GM23338 (cell line): ENCODE measurements around the gene RIOX2. TPM values are rescaled to one million over a fixed set of nuclear protein-coding genes. Genes with fewer than 3 reads are reported as not detected.

Experiments used
- ATAC-seq: fragments of 200-7000 bp; cut with Tn5 transposase; 3 replicates; pipeline ENCODE4 v1.9.1; 2020
- DNase-seq: peaks from one replicate; pipeline ENCODE4 v3.0.0-alpha.2; 2015; ENCODE audit warnings: low spot score
- H2AFZ ChIP-seq: fragments of 200-600 bp; sonication (generic); 2 replicates; pipeline ENCODE4 v1.8.0; 2016; ENCODE audit warnings: antibody characterized with exemption, mild to moderate bottlenecking, moderate library complexity
- H3F3A ChIP-seq: fragments of 200-600 bp; sonication (generic); replicated peaks from 2 replicates; pipeline ENCODE4 v1.8.0; 2017; ENCODE audit warnings: antibody characterized with exemption, mixed run types, low read depth
- H3K27ac ChIP-seq: fragments of 200-600 bp; sonication (generic); 2 replicates; pipeline ENCODE4 v1.6.1; 2016; ENCODE audit warnings: low read depth
- H3K27me3 ChIP-seq: fragments of 200-600 bp; sonication (generic); 2 replicates; pipeline ENCODE4 v1.8.0; 2016; ENCODE audit warnings: mild to moderate bottlenecking, mixed run types, moderate library complexity; ENCODE audit not compliant: insufficient read depth
- H3K36me3 ChIP-seq: fragments of 200-600 bp; sonication (generic); 2 replicates; pipeline ENCODE4 v1.8.0; 2016; ENCODE audit warnings: mild to moderate bottlenecking; ENCODE audit not compliant: insufficient read depth
- H3K4me1 ChIP-seq: fragments of 200-600 bp; sonication (generic); 2 replicates; pipeline ENCODE4 v1.8.0; 2016; ENCODE audit warnings: mild to moderate bottlenecking, moderate library complexity; ENCODE audit not compliant: insufficient read depth
- H3K4me2 ChIP-seq: fragments of 200-600 bp; sonication (generic); 2 replicates; pipeline ENCODE4 v1.7.1; 2017; ENCODE audit warnings: mixed run types
- H3K4me3 ChIP-seq: fragments of 200-600 bp; sonication (generic); 2 replicates; pipeline ENCODE4 v1.6.1; 2016; ENCODE audit warnings: mixed run types
- H3K79me2 ChIP-seq: fragments of 200-600 bp; sonication (generic); replicated peaks from 2 replicates; pipeline ENCODE4 v1.8.0; 2017; ENCODE audit warnings: mild to moderate bottlenecking; ENCODE audit not compliant: insufficient read depth
- H3K9me2 ChIP-seq: fragments of 200-600 bp; sonication (generic); 2 replicates; pipeline ENCODE4 v1.8.0; 2017; ENCODE audit not compliant: insufficient read depth
- H4K20me1 ChIP-seq: fragments of 200-600 bp; sonication (generic); replicated peaks from 2 replicates; pipeline ENCODE4 v1.8.0; 2017; ENCODE audit warnings: mild to moderate bottlenecking; ENCODE audit not compliant: insufficient read depth
- H3K27ac Mint-ChIP-seq: 2 replicates; pipeline ENCODE4 v1.8.0; 2020; ENCODE audit warnings: inconsistent platforms, mild to moderate bottlenecking, moderate library complexity, mixed read lengths
- H3K27me3 Mint-ChIP-seq: 3 replicates; pipeline ENCODE4 v1.8.0; 2022; ENCODE audit warnings: low read depth, mild to moderate bottlenecking, moderate library complexity, mixed read lengths, inconsistent platforms; ENCODE audit not compliant: insufficient read depth, poor library complexity
- H3K36me3 Mint-ChIP-seq: 3 replicates; pipeline ENCODE4 v1.8.0; 2021; ENCODE audit warnings: low read depth, mild to moderate bottlenecking, inconsistent platforms, moderate library complexity, mixed read lengths
- H3K4me1 Mint-ChIP-seq: 3 replicates; pipeline ENCODE4 v1.8.0; 2020; ENCODE audit warnings: mild to moderate bottlenecking, inconsistent platforms, mixed read lengths
- H3K4me3 Mint-ChIP-seq: 3 replicates; pipeline ENCODE4 v1.8.0; 2021; ENCODE audit warnings: moderate library complexity, mild to moderate bottlenecking, inconsistent platforms, mixed read lengths
- H3K9me3 Mint-ChIP-seq: 3 replicates; pipeline ENCODE4 v1.8.0; 2020; ENCODE audit warnings: moderate library complexity, mild to moderate bottlenecking, inconsistent platforms, mixed read lengths
- CREB1 ChIP-seq: fragments of 250-450 bp; sonication (Bioruptor Pico); IDR thresholded peaks from 2 replicates; pipeline ENCODE4 v1.5.0; 2020; ENCODE audit warnings: low read depth, mild to moderate bottlenecking, moderate library complexity
- CTCF ChIP-seq, 2 experiments: fragments of 200-600 bp in 1 of 2; sonication (generic) in 1 of 2; conservative IDR thresholded peaks; 2 replicates each; pipeline versions ENCODE4 v1.5.1 to v1.6.1; 2016 to 2017; ENCODE audit warnings: antibody characterized with exemption in 2 of 2, low read depth in 2 of 2, mild to moderate bottlenecking in 2 of 2, moderate library complexity in 1 of 2
- ETS1 ChIP-seq: IDR thresholded peaks from 2 replicates; pipeline ENCODE4 v1.6.1; 2016; ENCODE audit warnings: antibody characterized with exemption
- EZH2 ChIP-seq: fragments of 200-600 bp; sonication (generic); IDR thresholded peaks from one replicate; pipeline ENCODE4 v1.8.0; 2017; ENCODE audit warnings: antibody characterized with exemption, mild to moderate bottlenecking, low read depth; ENCODE audit not compliant: unreplicated experiment
- EZH2phosphoT487 ChIP-seq: fragments of 200-600 bp; sonication (generic); IDR thresholded peaks from one replicate; pipeline ENCODE4 v1.8.1; 2018; ENCODE audit warnings: antibody characterized with exemption; ENCODE audit not compliant: unreplicated experiment
- JUNB ChIP-seq: IDR thresholded peaks from one replicate; pipeline ENCODE4 v1.6.1; 2016; ENCODE audit warnings: antibody characterized with exemption; ENCODE audit not compliant: unreplicated experiment
- NANOG ChIP-seq: IDR thresholded peaks from 2 replicates; pipeline ENCODE4 v1.6.1; 2016; ENCODE audit warnings: antibody characterized with exemption, borderline replicate concordance
- POLR2AphosphoS5 ChIP-seq: IDR thresholded peaks from 2 replicates; pipeline ENCODE4 v1.6.1; 2016; ENCODE audit warnings: antibody characterized with exemption, low read depth
- REST ChIP-seq: IDR thresholded peaks from one replicate; pipeline ENCODE4 v1.6.1; 2018; ENCODE audit warnings: antibody characterized with exemption; ENCODE audit not compliant: unreplicated experiment
- STAT1 ChIP-seq: IDR thresholded peaks from one replicate; pipeline ENCODE4 v1.6.1; 2016; ENCODE audit warnings: antibody characterized with exemption; ENCODE audit not compliant: unreplicated experiment
- ZNF114 ChIP-seq: fragments of 250-450 bp; sonication (Bioruptor Pico); IDR thresholded peaks from 2 replicates; pipeline ENCODE4 v1.5.0; 2020; ENCODE audit warnings: mild to moderate bottlenecking, moderate library complexity
- ZNF331 ChIP-seq: fragments of 250-450 bp; sonication (Bioruptor Pico); IDR thresholded peaks from 2 replicates; pipeline ENCODE4 v1.5.0; 2020; ENCODE audit warnings: low read depth, mild to moderate bottlenecking, moderate library complexity
- polyA plus RNA-seq: library from polyadenylated mRNA; unstranded; fragments of >200 nt; fragmentation: Nextera tagmentation; extraction: Ambion mirVana; gene quantifications from 2 replicates; pipeline ENCODE4 v1.2.1, GENCODE V29; 2016
- total RNA-seq: library from RNA; depleted of rRNA; stranded (reverse); fragments of >200 nt; shearing (Covaris generic); gene quantifications from 2 replicates; pipeline ENCODE4 v1.2.3, GENCODE V29; 2014
- TF ChIP-seq, protein P1 (sequence below): fragments of 250-450 bp; sonication (Bioruptor Pico); IDR thresholded peaks from 2 replicates; pipeline ENCODE4 v1.5.0; 2020; ENCODE audit warnings: mild to moderate bottlenecking, moderate library complexity

Gene RIOX2
- total and polyA plus RNA-seq, 2 experiments from 2014 or later = 9.0 to 10.7 TPM

DNA sequence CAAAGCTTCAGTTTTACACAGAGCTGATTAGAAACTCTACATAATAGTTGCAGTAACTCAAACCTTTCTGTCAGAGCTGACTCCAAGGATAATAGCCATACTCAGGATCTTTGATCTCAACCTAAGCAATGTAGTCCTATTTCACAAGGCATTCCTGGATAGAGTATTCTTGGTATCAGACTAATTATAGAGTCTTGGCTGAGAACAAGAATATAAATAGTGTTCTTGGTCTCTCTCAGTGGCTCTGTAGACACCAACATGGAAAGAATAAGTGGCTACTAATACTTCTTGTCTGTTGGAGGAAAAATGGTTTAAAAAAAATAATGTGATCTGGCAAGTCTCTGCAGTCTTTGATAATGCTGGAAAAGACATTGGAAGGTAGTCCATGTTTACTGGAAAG is 55.7 kb downstream of the RIOX2 start:
- 0 out of 3 replicates have a peak, but pooled peaks cover under 1% of the 10 kb centered on the region for H3K4me1 Mint-ChIP-seq
- H3K27ac ChIP-seq = no peak overlapping the region
- no peak overlapping the region for H3K4me3 Mint-ChIP-seq
- no peaks in the 10 kb centered on the region for H3K9me2 ChIP-seq
- no peak overlapping the region for H3K4me3 ChIP-seq
- no peak overlapping the region for H2AFZ ChIP-seq
- no peak overlapping the region for H3K4me2 ChIP-seq
- H3K27me3 Mint-ChIP-seq = no peaks in the 10 kb centered on the region
- ATAC-seq (no peak), DNase-seq (no peak)
- TF ChIP-seq CREB1 (no peak), POLR2AphosphoS5 (no peak), JUNB (no peak), EZH2 (no peak), ZNF114 (CRISPR knock-in tag) (no peak), REST (no peak), NANOG (no peak), CTCF (conservative IDR thresholded peaks at IDR 0.05; ENCODE audit: low read depth in 2 of 2) (no peak), ZNF331 (CRISPR knock-in tag) (no peak), EZH2phosphoT487 (no peak), STAT1 (no peak), ETS1 (no peak)
- TF ChIP-seq, protein P1, sequence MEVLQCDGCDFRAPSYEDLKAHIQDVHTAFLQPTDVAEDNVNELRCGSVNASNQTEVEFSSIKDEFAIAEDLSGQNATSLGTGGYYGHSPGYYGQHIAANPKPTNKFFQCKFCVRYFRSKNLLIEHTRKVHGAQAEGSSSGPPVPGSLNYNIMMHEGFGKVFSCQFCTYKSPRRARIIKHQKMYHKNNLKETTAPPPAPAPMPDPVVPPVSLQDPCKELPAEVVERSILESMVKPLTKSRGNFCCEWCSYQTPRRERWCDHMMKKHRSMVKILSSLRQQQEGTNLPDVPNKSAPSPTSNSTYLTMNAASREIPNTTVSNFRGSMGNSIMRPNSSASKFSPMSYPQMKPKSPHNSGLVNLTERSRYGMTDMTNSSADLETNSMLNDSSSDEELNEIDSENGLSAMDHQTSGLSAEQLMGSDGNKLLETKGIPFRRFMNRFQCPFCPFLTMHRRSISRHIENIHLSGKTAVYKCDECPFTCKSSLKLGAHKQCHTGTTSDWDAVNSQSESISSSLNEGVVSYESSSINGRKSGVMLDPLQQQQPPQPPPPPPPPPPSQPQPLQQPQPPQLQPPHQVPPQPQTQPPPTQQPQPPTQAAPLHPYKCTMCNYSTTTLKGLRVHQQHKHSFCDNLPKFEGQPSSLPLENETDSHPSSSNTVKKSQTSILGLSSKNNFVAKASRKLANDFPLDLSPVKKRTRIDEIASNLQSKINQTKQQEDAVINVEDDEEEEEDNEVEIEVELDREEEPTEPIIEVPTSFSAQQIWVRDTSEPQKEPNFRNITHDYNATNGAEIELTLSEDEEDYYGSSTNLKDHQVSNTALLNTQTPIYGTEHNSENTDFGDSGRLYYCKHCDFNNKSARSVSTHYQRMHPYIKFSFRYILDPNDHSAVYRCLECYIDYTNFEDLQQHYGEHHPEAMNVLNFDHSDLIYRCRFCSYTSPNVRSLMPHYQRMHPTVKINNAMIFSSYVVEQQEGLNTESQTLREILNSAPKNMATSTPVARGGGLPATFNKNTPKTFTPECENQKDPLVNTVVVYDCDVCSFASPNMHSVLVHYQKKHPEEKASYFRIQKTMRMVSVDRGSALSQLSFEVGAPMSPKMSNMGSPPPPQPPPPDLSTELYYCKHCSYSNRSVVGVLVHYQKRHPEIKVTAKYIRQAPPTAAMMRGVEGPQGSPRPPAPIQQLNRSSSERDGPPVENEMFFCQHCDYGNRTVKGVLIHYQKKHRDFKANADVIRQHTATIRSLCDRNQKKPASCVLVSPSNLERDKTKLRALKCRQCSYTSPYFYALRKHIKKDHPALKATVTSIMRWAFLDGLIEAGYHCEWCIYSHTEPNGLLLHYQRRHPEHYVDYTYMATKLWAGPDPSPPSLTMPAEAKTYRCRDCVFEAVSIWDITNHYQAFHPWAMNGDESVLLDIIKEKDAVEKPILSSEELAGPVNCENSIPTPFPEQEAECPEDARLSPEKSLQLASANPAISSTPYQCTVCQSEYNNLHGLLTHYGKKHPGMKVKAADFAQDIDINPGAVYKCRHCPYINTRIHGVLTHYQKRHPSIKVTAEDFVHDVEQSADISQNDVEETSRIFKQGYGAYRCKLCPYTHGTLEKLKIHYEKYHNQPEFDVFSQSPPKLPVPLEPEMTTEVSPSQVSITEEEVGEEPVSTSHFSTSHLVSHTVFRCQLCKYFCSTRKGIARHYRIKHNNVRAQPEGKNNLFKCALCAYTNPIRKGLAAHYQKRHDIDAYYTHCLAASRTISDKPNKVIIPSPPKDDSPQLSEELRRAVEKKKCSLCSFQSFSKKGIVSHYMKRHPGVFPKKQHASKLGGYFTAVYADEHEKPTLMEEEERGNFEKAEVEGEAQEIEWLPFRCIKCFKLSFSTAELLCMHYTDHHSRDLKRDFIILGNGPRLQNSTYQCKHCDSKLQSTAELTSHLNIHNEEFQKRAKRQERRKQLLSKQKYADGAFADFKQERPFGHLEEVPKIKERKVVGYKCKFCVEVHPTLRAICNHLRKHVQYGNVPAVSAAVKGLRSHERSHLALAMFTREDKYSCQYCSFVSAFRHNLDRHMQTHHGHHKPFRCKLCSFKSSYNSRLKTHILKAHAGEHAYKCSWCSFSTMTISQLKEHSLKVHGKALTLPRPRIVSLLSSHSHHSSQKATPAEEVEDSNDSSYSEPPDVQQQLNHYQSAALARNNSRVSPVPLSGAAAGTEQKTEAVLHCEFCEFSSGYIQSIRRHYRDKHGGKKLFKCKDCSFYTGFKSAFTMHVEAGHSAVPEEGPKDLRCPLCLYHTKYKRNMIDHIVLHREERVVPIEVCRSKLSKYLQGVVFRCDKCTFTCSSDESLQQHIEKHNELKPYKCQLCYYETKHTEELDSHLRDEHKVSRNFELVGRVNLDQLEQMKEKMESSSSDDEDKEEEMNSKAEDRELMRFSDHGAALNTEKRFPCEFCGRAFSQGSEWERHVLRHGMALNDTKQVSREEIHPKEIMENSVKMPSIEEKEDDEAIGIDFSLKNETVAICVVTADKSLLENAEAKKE (CRISPR knock-in tag) = no peak
- H3K27me3 ChIP-seq = no peaks in the 10 kb centered on the region
- no peaks in the 10 kb centered on the region for H3F3A ChIP-seq
- no peaks in the 10 kb centered on the region for H3K9me3 Mint-ChIP-seq
- H3K27ac Mint-ChIP-seq = no peak overlapping the region
- H4K20me1 ChIP-seq = no peaks in the 10 kb centered on the region
- peaks cover 3% of the 10 kb centered on the region; the same call in 1 of the 2 replicates for H3K4me1 ChIP-seq
- no peaks in the 10 kb centered on the region for H3K36me3 Mint-ChIP-seq
- H3K36me3 ChIP-seq = no peaks in the 10 kb centered on the region
- H3K79me2 ChIP-seq = no peaks in the 10 kb centered on the region
